Mesodermal cell (in vitro differentiated cells): ENCODE data around the gene SFTA2.
"Not testable (repeated sequence)": the region's sequence is repeated elsewhere in the genome, so short reads cannot be mapped to it uniquely, and the experiment has no call there.

Experiments
- H3K27ac ChIP-seq: 2 replicates; pipeline ENCODE4 v1.7.0; 2013; ENCODE audit warnings: mild to moderate bottlenecking, low read depth, low read length, moderate library complexity; ENCODE audit not compliant: severe bottlenecking
- H3K36me3 ChIP-seq: 2 replicates; pipeline ENCODE4 v1.7.1; 2013; ENCODE audit warnings: mild to moderate bottlenecking, low read length, moderate library complexity; ENCODE audit not compliant: control insufficient read depth, insufficient read depth
- H3K4me1 ChIP-seq: one replicate; pipeline ENCODE4 v1.7.1; 2013; ENCODE audit warnings: mild to moderate bottlenecking, low read length; ENCODE audit not compliant: insufficient read depth, control insufficient read depth, poor library complexity, severe bottlenecking
- H3K4me3 ChIP-seq: 2 replicates; pipeline ENCODE4 v1.7.0; 2013; ENCODE audit warnings: low read length, control low read depth, mild to moderate bottlenecking; ENCODE audit not compliant: insufficient read depth, poor library complexity, severe bottlenecking; ENCODE audit errors: extremely low read depth
- H3K9me3 ChIP-seq: 2 replicates; pipeline ENCODE4 v1.7.1; 2013; ENCODE audit warnings: mild to moderate bottlenecking, low read length, moderate library complexity; ENCODE audit not compliant: control insufficient read depth
- WGBS, 2 experiments: methylation state at CpG; one replicate each; pipeline ENCODE4 v1.1.5; 2013; ENCODE audit warnings: missing lambda C conversion rate in 2 of 2; ENCODE audit not compliant: insufficient coverage in 2 of 2; 5-methylcytosine and 5-hydroxymethylcytosine counted together

Gene SFTA2

GRCh38 chr6:30927080-30927479, 4.9 kb downstream of the SFTA2 start:
- 95 to 100% methylated on average over 2 of the region's 3 CpGs for WGBS, 2 experiments
- H3K27ac ChIP-seq, H3K4me3 ChIP-seq, H3K4me1 ChIP-seq: not testable (repeated sequence)
- Histone ChIP-seq H3K9me3 (peaks cover 14% of the 10 kb centered on the region), H3K36me3 (peaks cover 61% of the 10 kb centered on the region)

GRCh38 chr6:30926644-30927043, 5.3 kb downstream of the SFTA2 start:
- H3K36me3 ChIP-seq = peaks cover 66% of the 10 kb centered on the region
- peaks cover 14% of the 10 kb centered on the region for H3K9me3 ChIP-seq
- H3K27ac ChIP-seq = no peak overlapping the region
- 80 to 100% methylated on average over 2 of the region's 4 CpGs for WGBS, 2 experiments
- peaks cover 4% of the 10 kb centered on the region for H3K4me1 ChIP-seq
- H3K4me3 ChIP-seq = no peak overlapping the region

DNA sequence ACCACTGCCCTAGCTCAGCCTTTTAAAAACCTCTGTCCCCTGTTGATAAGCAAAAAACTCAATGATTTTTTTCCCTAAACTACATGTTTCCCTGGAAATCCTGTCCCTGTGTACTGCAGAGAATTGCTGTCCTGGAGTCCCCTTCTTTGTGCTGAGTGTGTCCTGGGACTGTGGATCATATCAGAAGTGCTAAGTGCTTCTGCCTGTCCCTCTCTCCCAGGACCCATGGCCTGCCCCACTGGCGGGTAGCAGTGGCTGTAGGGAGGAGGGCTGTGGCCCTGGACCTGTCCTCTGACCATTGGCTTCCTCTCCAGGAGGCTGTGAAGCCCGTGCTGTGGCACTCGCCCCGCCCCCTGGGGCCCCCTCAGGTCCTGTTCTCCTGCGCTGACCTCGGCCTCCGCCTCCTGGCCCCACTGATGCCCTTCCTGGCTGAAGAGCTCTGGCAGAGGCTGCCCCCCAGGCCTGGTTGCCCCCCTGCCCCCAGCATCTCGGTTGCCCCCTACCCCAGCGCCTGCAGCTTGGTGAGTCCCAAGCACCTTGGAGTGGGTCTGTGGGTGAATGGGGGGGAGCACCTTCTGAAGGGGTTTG, 7.8 kb downstream of the SFTA2 start:
- WGBS, 2 experiments = 85 to 97% methylated on average over 6 to 8 of the region's 9 CpGs
- not testable (repeated sequence) for H3K4me1 ChIP-seq, H3K4me3 ChIP-seq

GRCh38 chr6:30922447-30922852, 9.5 kb downstream of the SFTA2 start:
- Histone ChIP-seq H3K27ac (no peak overlapping the region), H3K4me1 (peaks cover 4% of the 10 kb centered on the region), H3K36me3 (peaks cover 81% of the 10 kb centered on the region), H3K4me3 (no peak overlapping the region), H3K9me3 (no peaks in the 10 kb centered on the region)
- 83 to 87% methylated on average over 6 to 7 of the region's 7 CpGs for WGBS, 2 experiments

More for the DNA sequence above, 7.8 kb downstream of the SFTA2 start:
- H3K36me3 ChIP-seq = peaks cover 85% of the 10 kb centered on the region
- peaks cover 12% of the 10 kb centered on the region for H3K9me3 ChIP-seq
- H3K27ac ChIP-seq = peak overlapping the region; percentile 10

DNA sequence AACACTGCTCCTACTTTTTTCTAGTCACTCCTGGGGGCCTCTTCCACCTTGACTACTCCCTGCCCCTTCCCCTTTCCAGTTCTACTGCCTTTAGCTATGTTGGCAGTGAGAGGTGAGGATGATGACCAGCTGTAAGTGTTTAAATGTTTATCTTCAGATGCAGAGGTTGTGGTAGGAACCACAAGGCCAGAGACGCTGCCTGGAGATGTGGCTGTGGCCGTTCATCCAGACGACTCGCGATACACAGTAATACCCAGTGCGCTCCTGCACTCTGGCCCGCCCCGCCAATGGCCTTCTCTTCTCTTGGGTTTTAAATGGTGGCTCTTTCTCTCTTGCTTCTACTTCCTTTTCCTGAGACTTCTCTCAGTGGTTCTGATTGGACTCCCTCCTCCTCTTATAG, 13.3 kb downstream of the SFTA2 start:
- H3K4me1 ChIP-seq = peaks cover 10% of the 10 kb centered on the region
- H3K36me3 ChIP-seq = peaks cover 67% of the 10 kb centered on the region
- WGBS, 2 experiments = 96 to 97% methylated on average over 8 of the region's 8 CpGs
- no peak overlapping the region for H3K27ac ChIP-seq
- H3K9me3 ChIP-seq = no peaks in the 10 kb centered on the region
- H3K4me3 ChIP-seq = no peak overlapping the region

DNA sequence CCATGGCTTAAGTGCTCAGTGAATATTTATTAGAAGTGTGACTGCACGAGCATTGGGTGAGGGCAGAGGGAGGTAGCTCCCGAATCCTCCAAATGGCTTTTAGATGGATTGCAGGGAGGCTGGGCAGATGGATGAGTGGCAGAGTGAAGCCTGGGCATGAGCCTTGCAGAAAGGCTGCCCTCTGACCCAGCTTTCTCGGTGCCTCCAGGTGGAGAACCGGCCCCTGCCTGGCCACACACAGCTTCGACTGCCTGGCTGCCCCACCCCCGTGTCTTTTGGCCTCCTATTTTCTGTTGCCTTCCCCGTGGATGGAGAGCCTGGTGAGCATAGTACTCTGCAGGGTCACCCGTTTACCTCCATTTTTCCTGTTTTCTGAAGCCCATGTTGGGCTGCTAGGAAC, 14.5 kb downstream of the SFTA2 start:
- no peak overlapping the region for H3K4me3 ChIP-seq
- H3K9me3 ChIP-seq = no peaks in the 10 kb centered on the region
- H3K27ac ChIP-seq = no peak overlapping the region
- peaks cover 67% of the 10 kb centered on the region for H3K36me3 ChIP-seq
- WGBS, 2 experiments = 89 to 94% methylated on average over 8 of the region's 8 CpGs
- peaks cover 10% of the 10 kb centered on the region for H3K4me1 ChIP-seq

DNA sequence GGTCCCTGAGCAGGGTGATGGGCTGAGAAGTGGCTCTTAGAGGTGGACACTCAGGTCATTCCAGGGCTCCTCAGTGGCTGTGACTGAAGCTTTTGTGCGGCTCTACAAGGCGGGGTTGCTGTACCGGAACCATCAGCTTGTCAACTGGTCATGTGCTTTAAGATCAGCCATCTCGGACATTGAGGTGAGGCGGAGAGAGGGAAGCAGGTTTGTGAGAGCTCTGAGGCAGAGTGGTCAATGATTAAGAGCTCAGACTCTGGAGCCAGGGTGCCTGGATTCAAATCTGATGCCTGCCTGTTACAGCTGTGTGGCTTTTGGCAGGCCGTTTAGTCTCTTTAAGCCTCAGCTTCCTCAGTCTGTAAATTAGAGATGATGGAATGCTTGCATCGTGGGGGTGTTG, 14.9 kb downstream of the SFTA2 start:
- Histone ChIP-seq H3K4me3 (no peak overlapping the region), H3K9me3 (no peaks in the 10 kb centered on the region), H3K36me3 (peaks cover 67% of the 10 kb centered on the region), H3K4me1 (peaks cover 7% of the 10 kb centered on the region), H3K27ac (no peak overlapping the region)
- WGBS, 2 experiments = 94 to 99% methylated on average over 7 of the region's 7 CpGs

DNA sequence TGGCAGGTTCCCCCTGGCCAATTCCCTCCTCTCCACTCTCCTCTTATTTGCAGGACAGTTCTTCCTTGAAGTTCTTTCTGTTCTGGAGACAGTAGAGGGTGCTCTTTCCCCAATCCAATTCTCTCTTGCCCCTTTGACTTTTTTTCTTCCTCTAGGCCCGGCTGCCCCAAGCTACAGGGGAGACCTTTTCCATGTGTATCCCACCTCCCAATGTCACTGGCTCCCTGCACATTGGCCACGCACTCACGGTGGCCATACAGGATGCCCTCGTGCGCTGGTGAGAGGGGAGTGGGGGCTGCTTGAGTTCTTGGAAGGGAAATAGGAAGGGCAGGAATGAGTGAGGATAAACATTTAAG, 16.4 kb downstream of the SFTA2 start:
- peaks cover 70% of the 10 kb centered on the region for H3K36me3 ChIP-seq

DNA sequence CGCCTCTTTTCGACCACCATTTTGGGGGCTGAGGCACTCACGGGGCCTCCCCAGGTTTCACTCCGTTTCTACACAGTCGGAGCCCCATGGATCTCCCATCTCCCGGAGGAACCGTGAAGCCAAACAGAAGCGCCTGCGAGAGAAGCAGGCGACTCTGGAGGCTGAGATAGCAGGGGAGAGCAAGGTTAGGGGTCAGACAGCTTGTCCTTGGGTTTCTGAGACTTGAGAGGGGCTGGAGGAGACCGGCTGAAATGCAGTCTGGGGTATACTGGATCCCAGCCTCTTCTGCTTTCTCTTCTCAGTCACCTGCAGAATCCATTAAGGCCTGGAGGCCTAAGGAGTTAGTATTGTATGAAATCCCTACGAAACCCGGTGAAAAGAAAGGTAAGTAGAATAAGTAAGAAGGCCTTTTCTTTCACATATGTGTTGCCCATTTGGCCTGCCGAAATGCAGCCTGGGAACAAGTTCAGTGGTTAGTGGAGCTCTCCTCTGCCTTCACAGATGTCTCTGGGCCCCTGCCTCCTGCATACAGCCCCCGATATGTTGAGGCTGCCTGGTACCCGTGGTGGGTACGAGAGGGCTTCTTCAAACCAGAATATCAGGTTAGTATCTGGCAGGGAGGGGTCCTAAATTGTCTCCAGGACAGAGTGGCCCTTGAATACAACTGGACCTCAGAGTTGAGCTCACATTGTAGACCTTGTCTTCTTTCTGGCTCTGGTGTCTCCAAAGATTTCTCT, 16.9 kb downstream of the SFTA2 start:
- Histone ChIP-seq H3K9me3 (no peaks in the 10 kb centered on the region), H3K27ac (no peak overlapping the region), H3K36me3 (peaks cover 69% of the 10 kb centered on the region), H3K4me3 (no peak overlapping the region), H3K4me1 (peaks cover 7% of the 10 kb centered on the region)
- 84 to 95% methylated on average over 8 to 16 of the region's 17 CpGs for WGBS, 2 experiments

More for the DNA sequence above, 16.4 kb downstream of the SFTA2 start:
- no peak overlapping the region for H3K4me3 ChIP-seq
- peaks cover 7% of the 10 kb centered on the region for H3K4me1 ChIP-seq
- no peaks in the 10 kb centered on the region for H3K9me3 ChIP-seq
- WGBS, 2 experiments = 47 to 58% methylated on average over 3 to 4 of the region's 5 CpGs
- no peak overlapping the region for H3K27ac ChIP-seq

GRCh38 chr6:30914076-30914853, 17.7 kb downstream of the SFTA2 start, which contains the start of gene VARS2:
Gene VARS2 (plus strand): TSS chr6:30914238. CDS start chr6:30914837, 599 bp downstream.
- WGBS, 2 experiments = 10 to 13% methylated on average over 41 to 50 of the region's 52 CpGs
- peaks cover 7% of the 10 kb centered on the region for H3K4me1 ChIP-seq
- H3K4me3 ChIP-seq = peak within 1 kb of the TSS; percentile 28
- peaks cover 66% of the 10 kb centered on the region for H3K36me3 ChIP-seq
- no peaks in the 10 kb centered on the region for H3K9me3 ChIP-seq
- H3K27ac ChIP-seq = peak within 1 kb of the TSS; percentile 26
